Osteoblast (primary cell): ENCODE data around the gene HDAC9. TPM values are rescaled to one million over a fixed set of nuclear protein-coding genes. Genes with fewer than 3 reads are reported as not detected.

Experiments
- DNase-seq: peaks from one replicate; pipeline ENCODE4 v3.0.0; 2011; ENCODE audit warnings: low spot score, mixed read lengths; ENCODE audit not compliant: insufficient read length; ENCODE audit errors: missing footprints
- H2AFZ ChIP-seq: 2 replicates; pipeline ENCODE4 v1.6.0; 2011; ENCODE audit warnings: mild to moderate bottlenecking, low read length
- H3K27ac ChIP-seq: 2 replicates; pipeline ENCODE4 v1.5.1; 2011; ENCODE audit warnings: mild to moderate bottlenecking, low read depth, low read length, moderate library complexity
- H3K27me3 ChIP-seq: 2 replicates; pipeline ENCODE4 v1.6.0; 2012; ENCODE audit warnings: mild to moderate bottlenecking, control low read depth, inconsistent platforms, low read length, moderate library complexity; ENCODE audit not compliant: insufficient read depth
- H3K36me3 ChIP-seq: 2 replicates; pipeline ENCODE4 v1.5.1; 2011; ENCODE audit warnings: mild to moderate bottlenecking, low read length, control low read depth, moderate library complexity; ENCODE audit not compliant: insufficient read depth
- H3K4me1 ChIP-seq: 2 replicates; pipeline ENCODE4 v1.5.1; 2011; ENCODE audit warnings: mild to moderate bottlenecking, low read length, control low read depth, moderate library complexity; ENCODE audit not compliant: insufficient read depth
- H3K4me2 ChIP-seq: 2 replicates; pipeline ENCODE4 v1.6.0; 2011; ENCODE audit warnings: mild to moderate bottlenecking, low read length; ENCODE audit not compliant: insufficient read depth
- H3K4me3 ChIP-seq: fragments of 200-600 bp; sonication (generic); 3 replicates; pipeline ENCODE4 v1.5.1; 2012; ENCODE audit warnings: mild to moderate bottlenecking, low read length, inconsistent platforms; ENCODE audit not compliant: insufficient read depth
- H3K79me2 ChIP-seq: 2 replicates; pipeline ENCODE4 v1.6.0; 2012; ENCODE audit warnings: mild to moderate bottlenecking, low read length, control low read depth, inconsistent platforms; ENCODE audit not compliant: insufficient read depth
- H3K9me3 ChIP-seq: 2 replicates; pipeline ENCODE4 v1.5.1; 2011; ENCODE audit warnings: low read depth, low read length, control low read depth
- H4K20me1 ChIP-seq: 2 replicates; pipeline ENCODE4 v1.6.0; 2012; ENCODE audit warnings: mild to moderate bottlenecking, low read length, control low read depth; ENCODE audit not compliant: insufficient read depth
- CTCF ChIP-seq: IDR thresholded peaks from 2 replicates; pipeline ENCODE4 v1.5.1; 2011; ENCODE audit warnings: mild to moderate bottlenecking, low read depth, low read length, moderate library complexity; ENCODE audit errors: extremely low read depth
- total RNA-seq: library from RNA; depleted of rRNA; stranded (reverse); fragments of >200 nt; gene quantifications from 2 replicates; pipeline ENCODE4 v1.2.3, GENCODE V29; 2012

Gene HDAC9
- total RNA-seq, 1 donor: 21.7 TPM

DNA sequence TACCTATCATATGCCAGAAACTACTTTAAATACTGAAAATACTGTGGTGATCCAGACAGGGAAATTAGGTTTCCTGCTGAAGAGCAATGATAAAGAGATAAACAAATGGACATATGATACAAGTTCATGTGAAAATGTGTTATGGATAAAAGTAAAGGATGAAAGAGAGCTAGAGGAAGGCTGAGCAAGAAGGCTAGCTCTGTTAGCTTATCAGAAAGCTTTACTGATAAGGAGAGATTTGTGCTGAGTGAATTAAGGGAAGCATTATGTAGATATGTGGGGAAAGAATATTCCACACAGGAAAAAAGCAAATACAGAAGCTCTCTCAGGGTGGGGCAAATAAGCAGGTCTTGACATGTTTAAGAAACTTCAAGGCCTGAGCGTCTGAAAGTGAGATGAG, 308.4 kb downstream of the HDAC9 start:
- H3K27me3 ChIP-seq: no peaks in the 10 kb centered on the region
- peaks cover 2% of the 10 kb centered on the region for H3K4me1 ChIP-seq
- no peak overlapping the region for H3K4me3 ChIP-seq
- H3K79me2 ChIP-seq: no peaks in the 10 kb centered on the region
- H3K27ac ChIP-seq: no peak overlapping the region
- DNase-seq: no peak
- no peaks in the 10 kb centered on the region for H4K20me1 ChIP-seq
- H2AFZ ChIP-seq: no peak overlapping the region
- no peaks in the 10 kb centered on the region for H3K9me3 ChIP-seq
- H3K4me2 ChIP-seq: no peak overlapping the region
- H3K36me3 ChIP-seq: no peaks in the 10 kb centered on the region
- TF ChIP-seq CTCF: no peak

DNA sequence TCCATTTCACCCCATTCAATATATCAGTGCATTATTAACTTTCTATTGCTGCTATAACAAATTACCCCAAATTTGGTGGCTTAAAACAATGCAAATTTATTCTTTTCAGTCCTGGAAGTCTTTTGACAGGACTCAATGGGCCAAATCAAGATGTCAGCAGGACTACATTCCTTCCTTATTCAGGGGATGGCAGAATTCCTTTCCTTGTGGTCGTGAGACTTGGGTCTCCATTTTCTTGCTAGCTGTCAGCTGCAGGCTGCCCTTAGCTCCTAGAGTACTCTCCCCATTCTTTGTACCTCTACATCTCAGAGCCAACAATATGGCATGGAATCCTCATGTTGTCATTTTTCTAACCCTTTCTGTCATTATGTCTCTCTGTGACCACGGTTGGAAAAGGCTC, 310.6 kb downstream of the HDAC9 start:
- H3K9me3 ChIP-seq: no peaks in the 10 kb centered on the region

GRCh38 chr7:18808026-18808425, 312.5 kb downstream of the HDAC9 start:
- Histone ChIP-seq H3K27ac (no peak overlapping the region), H3K79me2 (no peaks in the 10 kb centered on the region), H3K4me3 (no peak overlapping the region), H3K36me3 (no peaks in the 10 kb centered on the region), H3K4me1 (no peaks in the 10 kb centered on the region), H2AFZ (no peak overlapping the region), H3K9me3 (no peaks in the 10 kb centered on the region), H3K27me3 (no peaks in the 10 kb centered on the region), H3K4me2 (no peak overlapping the region), H4K20me1 (no peaks in the 10 kb centered on the region)
- no peak for DNase-seq
- no peak for TF ChIP-seq CTCF

More for the DNA sequence above, 310.6 kb downstream of the HDAC9 start:
- H4K20me1 ChIP-seq: no peaks in the 10 kb centered on the region
- no peak overlapping the region for H2AFZ ChIP-seq
- no peak for TF ChIP-seq CTCF
- no peaks in the 10 kb centered on the region for H3K4me1 ChIP-seq
- H3K4me3 ChIP-seq: no peak overlapping the region
- no peak overlapping the region for H3K4me2 ChIP-seq
- no peaks in the 10 kb centered on the region for H3K79me2 ChIP-seq
- no peak for DNase-seq
- H3K27ac ChIP-seq: no peak overlapping the region
- H3K36me3 ChIP-seq: no peaks in the 10 kb centered on the region
- no peaks in the 10 kb centered on the region for H3K27me3 ChIP-seq

DNA sequence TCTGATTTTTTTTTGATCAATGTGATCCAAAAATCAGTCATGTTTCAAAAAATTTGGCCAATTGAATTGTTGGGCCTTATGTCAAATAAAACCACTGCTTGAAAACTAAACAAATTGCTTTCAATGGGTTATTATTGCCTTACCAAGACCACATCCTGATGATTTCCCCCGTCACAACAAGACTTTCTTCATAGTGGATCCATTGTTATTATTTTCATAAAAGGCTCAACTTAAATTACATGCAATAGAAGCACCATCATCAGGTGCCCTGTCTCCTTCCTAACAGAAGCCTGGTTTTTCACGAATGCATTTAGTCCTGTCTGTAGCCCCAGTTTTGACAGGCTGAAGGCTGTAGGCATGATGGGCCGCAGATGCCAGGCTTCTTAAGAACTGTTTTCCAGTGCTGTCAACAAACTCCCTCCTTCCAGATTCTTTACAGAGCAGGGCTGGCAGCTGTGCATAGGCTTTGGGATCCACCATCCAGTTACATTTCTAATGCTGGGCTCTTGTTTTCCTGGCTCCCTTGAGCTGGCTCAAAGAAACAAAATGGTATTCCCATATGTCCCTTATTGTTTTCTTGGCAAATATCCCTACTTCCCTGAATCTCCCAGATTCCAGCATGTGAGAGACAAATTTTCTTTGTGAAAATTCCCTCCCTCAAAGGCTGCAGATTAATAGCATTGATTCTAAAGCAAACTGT, 319.9 kb downstream of the HDAC9 start:
- Histone ChIP-seq H3K4me1 (no peaks in the 10 kb centered on the region), H3K4me2 (no peak overlapping the region), H3K9me3 (no peaks in the 10 kb centered on the region), H3K79me2 (no peaks in the 10 kb centered on the region), H4K20me1 (no peaks in the 10 kb centered on the region), H3K27ac (no peak overlapping the region), H3K36me3 (no peaks in the 10 kb centered on the region), H2AFZ (no peak overlapping the region), H3K4me3 (no peak overlapping the region), H3K27me3 (no peaks in the 10 kb centered on the region)
- no peak for TF ChIP-seq CTCF
- DNase-seq: no peak
